HFF-Myc (cell line): Measurements from ENCODE around the gene UNC5A.

Source experiments
- DNase-seq: peaks from one replicate; pipeline ENCODE4 v3.0.0-alpha.2; 2011; ENCODE audit warnings: low read depth; ENCODE audit errors: extremely low read depth
- H3K4me3 ChIP-seq: replicated peaks from 2 replicates; pipeline ENCODE4 v1.5.1; 2011; ENCODE audit warnings: low read depth, mild to moderate bottlenecking, control low read depth, low read length
- CTCF ChIP-seq: IDR thresholded peaks from 2 replicates; pipeline ENCODE4 v1.5.1; 2012; ENCODE audit warnings: mild to moderate bottlenecking, low read depth, low read length, control low read depth; ENCODE audit errors: missing control alignments

The UNC5A gene

GRCh38 chr5:176921714-176922113 lies 111.4 kb downstream of the UNC5A start:
- no peak for TF ChIP-seq CTCF
- DNase-seq, result no peak

GRCh38 chr5:176922817-176923216 lies 112.5 kb downstream of the UNC5A start:
- no peak for TF ChIP-seq CTCF
- H3K4me3 ChIP-seq, result no peak overlapping the region
- DNase-seq, result no peak

More at GRCh38 chr5:176921714-176922113, 111.4 kb downstream of the UNC5A start:
- no peak overlapping the region for H3K4me3 ChIP-seq

- no peak overlapping the region for H3K4me3 ChIP-seq
- DNase-seq, result no peak
- no peak for TF ChIP-seq CTCF
Measured at GRCh38 chr5:176927562-176927961, 117.2 kb downstream of the UNC5A start.

- no peak overlapping the region for H3K4me3 ChIP-seq
- no peak for TF ChIP-seq CTCF
- no peak for DNase-seq
Measured at GRCh38 chr5:176929654-176930053, 119.3 kb downstream of the UNC5A start.
